Adipose tissue (tissue), 3 donors: Measurements from ENCODE around the gene TGIF2. TPM values are rescaled to one million over a fixed set of nuclear protein-coding genes. Genes with fewer than 3 reads are reported as not detected.

ENCODE experiments used
- H3K27ac ChIP-seq: one replicate; pipeline ENCODE4 v1.5.1; 2013; ENCODE audit warnings: low read depth, low read length
- WGBS, 3 donors: extraction: QIAGEN DNeasy Blood & Tissue Kit; methylation state at CpG; one replicate each; pipeline ENCODE4 v1.1.7; 2013; 5-methylcytosine and 5-hydroxymethylcytosine counted together
- polyA plus RNA-seq, 3 donors: library from polyadenylated mRNA; stranded (reverse); fragments of 200-250 nt; gene quantifications; one replicate each; pipeline ENCODE4 v1.2.3, GENCODE V29; 2013
- donor health status: healthy with polysubstance abuse.
- donor health status: Bipolar disorder and iron deficiency.
- donor health status: healthy.

Gene TGIF2
- polyA plus RNA-seq, 3 donors, result 6.3 to 7.3 (median 6.4) TPM

DNA sequence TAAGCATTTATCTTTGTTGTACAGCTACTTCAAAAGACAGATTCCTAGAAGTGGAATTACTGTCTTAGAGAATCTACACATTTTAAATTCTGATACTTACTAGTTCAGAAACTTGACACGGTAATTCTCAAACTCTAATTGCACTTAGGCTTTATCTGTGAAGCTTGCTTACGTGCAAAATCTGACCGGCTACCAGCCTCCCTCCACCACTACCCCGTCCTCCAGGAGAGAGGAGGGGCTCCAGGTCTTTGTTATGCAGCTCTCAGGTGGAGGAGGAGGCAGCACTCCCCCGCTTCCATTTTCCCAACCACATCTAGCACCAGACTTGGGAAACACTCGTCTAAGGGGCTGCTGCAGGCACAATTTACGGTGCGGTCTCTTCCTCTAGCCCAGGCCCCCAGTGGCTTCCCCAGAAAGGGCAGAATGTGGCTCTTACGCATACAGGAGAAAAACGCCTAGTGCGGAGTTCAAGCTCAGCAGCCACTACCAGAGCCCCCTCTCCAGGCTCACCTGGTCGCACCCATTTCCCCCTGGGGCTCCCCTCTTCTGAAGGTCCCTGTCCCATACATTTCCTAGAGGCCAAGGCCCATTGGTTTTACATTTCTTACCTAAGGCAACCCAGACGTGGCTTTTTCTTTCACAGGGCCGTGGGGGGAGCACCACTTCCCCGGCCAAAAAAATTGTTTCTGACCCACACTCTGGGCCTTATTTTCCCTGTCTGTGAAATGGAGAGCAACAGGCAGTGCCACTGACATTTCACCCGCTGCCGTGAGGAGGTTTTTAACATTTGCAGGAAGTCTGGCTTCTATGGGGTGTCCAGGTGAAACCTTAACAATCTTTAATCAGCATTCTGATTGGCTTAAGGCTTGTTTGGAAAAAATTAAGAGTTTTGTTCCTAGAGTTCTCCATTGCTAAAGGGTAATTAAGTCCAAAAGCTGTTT is 1.6 kb upstream of the TGIF2 start:
- WGBS, 3 donors, result 52 to 64% (median 54%) methylated on average over 17 of the region's 17 CpGs

GRCh38 chr20:36572701-36573102 is 695 bp upstream of the TGIF2 start:
- peak overlapping the region; percentile 63 for H3K27ac ChIP-seq
- 14 to 19% (median 17%) methylated on average over 20 of the region's 20 CpGs for WGBS, 3 donors

More for the DNA sequence above, 1.6 kb upstream of the TGIF2 start:
- no peak overlapping the region for H3K27ac ChIP-seq

DNA sequence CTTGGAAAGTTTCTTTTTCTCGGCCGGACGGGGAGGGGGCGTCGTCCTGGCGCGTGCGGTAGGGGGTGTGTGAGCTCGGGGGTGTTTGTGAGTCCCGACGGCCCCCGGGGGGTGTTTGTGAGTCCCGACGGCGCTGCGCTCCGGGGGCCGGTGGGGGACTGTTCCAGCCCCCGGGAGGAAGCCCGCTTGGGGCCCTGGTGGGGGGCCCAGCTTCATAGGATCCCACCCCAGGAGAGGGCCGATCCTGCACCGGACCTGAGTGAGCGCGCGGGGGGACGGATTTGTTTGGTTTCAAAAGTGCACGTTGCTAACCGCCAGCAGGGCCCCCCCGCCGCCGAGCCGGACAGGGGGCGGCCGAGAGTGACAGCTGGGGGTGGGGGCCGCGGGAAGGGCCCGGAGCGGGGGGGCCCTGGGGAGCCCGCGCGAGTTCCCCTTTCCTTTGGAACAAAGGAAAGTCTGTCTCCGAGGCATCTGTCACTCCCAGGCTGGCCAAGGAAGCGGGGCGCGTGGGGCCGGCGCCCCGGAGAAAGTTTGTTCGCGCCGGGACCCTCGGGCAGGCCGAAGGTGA is 485 bp downstream of the TGIF2 start:
- 0 to 1% (median 1%) methylated on average over 37 to 53 of the region's 53 CpGs for WGBS, 3 donors
- H3K27ac ChIP-seq, result peak overlapping the region; percentile 88

DNA sequence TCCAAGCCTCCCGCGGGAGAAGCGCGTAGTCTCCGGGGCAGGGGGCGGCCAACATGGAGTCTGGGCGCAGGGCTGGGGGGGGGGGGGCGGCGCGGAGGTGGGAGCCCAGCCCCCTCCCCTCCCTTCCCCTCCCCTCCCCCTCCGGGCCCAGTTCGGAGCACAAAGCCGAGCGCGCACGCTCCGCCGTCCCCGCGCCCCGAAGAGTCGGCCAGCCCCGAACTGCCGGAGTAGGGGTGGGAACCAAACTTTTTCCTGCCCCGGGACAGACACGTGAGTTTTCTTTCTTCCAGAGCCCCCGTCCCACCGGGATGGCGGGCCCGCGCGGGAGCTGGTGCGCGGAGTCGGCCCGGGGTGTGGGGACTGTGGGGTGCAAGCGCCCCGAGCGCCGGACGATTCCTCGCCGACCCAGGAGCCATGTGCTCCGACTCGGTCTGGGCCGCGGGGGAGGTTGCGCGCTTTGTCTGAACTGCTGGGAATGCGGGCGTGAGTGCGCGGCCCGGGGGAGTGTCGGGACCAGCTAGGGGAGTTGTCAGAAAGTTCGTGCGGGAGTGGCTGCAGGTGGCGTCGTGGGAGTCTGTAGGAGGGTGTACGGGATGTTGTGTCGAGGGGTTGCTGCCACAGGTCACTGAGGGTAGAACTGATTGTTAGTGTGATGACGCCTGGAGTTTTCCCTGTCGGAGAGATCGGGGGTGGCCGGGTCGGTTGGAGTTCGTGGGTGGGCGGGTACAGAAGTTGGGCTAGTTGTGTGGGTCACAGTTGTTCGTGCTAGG is 1.2 kb downstream of the TGIF2 start:
- no peak overlapping the region for H3K27ac ChIP-seq
- WGBS, 3 donors, result 0 to 1% (median 1%) methylated on average over 47 to 58 of the region's 69 CpGs

DNA sequence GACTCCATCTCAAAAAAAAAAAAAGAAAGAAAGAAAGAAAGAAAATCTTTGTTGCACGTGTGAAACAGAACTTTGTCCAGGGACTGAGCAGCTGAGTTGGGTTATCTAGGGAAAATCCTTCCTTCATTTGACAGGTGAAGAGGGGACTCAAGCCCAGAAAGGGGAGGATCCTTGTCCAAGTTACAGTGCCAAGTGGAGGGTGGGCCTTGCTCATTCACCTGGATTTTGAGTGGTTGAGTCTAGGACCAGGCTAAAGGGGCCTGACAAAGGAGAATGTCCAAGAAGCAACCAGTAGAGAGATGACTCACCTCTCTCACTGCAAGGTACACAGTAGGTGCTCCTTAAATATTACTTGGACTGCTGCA is 2.7 kb downstream of the TGIF2 start:
- WGBS, 3 donors, result 17 to 75% (median 55%) methylated on average over 1 of the region's 1 CpG
- no peak overlapping the region for H3K27ac ChIP-seq

DNA sequence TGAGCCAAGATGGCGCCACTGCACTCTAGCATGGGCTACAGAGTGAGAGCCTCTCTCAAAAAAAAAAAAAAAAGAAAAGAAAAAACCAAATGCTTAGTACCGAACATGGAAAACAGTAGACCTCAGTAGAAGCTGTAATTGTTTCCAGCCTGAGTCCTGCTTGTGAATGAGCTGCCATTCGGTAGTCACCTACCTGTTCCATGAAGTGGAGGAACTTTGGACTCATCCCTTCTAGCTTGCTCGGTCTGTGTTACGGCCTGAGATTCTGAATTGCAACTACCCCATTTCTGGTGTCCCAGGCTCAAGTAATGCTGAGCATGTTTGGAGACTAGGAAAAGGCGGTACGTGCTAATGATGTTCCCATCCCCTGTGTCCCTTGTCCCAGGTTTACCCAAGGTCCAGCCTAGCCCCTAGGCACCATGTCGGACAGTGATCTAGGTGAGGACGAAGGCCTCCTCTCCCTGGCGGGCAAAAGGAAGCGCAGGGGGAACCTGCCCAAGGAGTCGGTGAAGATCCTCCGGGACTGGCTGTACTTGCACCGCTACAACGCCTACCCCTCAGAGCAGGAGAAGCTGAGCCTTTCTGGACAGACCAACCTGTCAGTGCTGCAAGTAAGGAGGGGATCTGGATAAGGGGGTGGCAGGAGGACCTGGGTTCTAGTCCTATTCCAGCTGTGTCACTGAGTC is 5.1 kb downstream of the TGIF2 start:
- no peak overlapping the region for H3K27ac ChIP-seq
- 96 to 97% (median 97%) methylated on average over 15 of the region's 15 CpGs for WGBS, 3 donors

- 75 to 93% (median 78%) methylated on average over 2 of the region's 2 CpGs for WGBS, 3 donors
- H3K27ac ChIP-seq, result no peak overlapping the region
Observed at GRCh38 chr20:36579996-36580545, 6.7 kb downstream of the TGIF2 start.

GRCh38 chr20:36582322-36582721 is 8.9 kb downstream of the TGIF2 start:
- H3K27ac ChIP-seq, result no peak overlapping the region
- 83 to 88% (median 87%) methylated on average over 4 of the region's 4 CpGs for WGBS, 3 donors

- no peak overlapping the region for H3K27ac ChIP-seq
- WGBS, 3 donors, result 94 to 97% (median 94%) methylated on average over 4 of the region's 4 CpGs
Observed at GRCh38 chr20:36582821-36583220, 9.4 kb downstream of the TGIF2 start.

- H3K27ac ChIP-seq, result no peak overlapping the region
- WGBS, 3 donors, result 83 to 90% (median 85%) methylated on average over 2 of the region's 2 CpGs
Observed at GRCh38 chr20:36584018-36584481, 10.7 kb downstream of the TGIF2 start.

- WGBS, 3 donors, result 74 to 82% (median 77%) methylated on average over 8 of the region's 8 CpGs
- no peak overlapping the region for H3K27ac ChIP-seq
Observed at GRCh38 chr20:36585410-36586125, 12.2 kb downstream of the TGIF2 start.

- H3K27ac ChIP-seq, result no peak overlapping the region
- 63 to 90% (median 88%) methylated on average over 3 of the region's 3 CpGs for WGBS, 3 donors
Observed at GRCh38 chr20:36587388-36588070, 14.1 kb downstream of the TGIF2 start.

GRCh38 chr20:36591281-36591680 is 17.9 kb downstream of the TGIF2 start:
- H3K27ac ChIP-seq, result no peak overlapping the region
- WGBS, 3 donors, result 81 to 89% (median 84%) methylated on average over 5 of the region's 5 CpGs

GRCh38 chr20:36591854-36592641 is 18.7 kb downstream of the TGIF2 start:
- H3K27ac ChIP-seq, result no peak overlapping the region
- 80 to 90% (median 81%) methylated on average over 9 of the region's 9 CpGs for WGBS, 3 donors

GRCh38 chr20:36593347-36593929 is 20.0 kb downstream of the TGIF2 start:
- 84 to 93% (median 86%) methylated on average over 5 of the region's 5 CpGs for WGBS, 3 donors
- H3K27ac ChIP-seq, result no peak overlapping the region

GRCh38 chr20:36599912-36600345 is 26.5 kb downstream of the TGIF2 start:
- WGBS, 3 donors, result 27 to 57% (median 33%) methylated on average over 5 of the region's 5 CpGs

More at GRCh38 chr20:36599912-36600345, 26.5 kb downstream of the TGIF2 start:
- H3K27ac ChIP-seq, result no peak overlapping the region
